ENCODE data around the gene ZDHHC12. TPM values are rescaled to one million over a fixed set of nuclear protein-coding genes. Genes with fewer than 3 reads are reported as not detected.
A peak's percentile ranks its signal among the peaks of the same experiment; 100 is the strongest.

The ZDHHC12 gene
- total and polyA plus RNA-seq, 2 of the 13 experiments (the other 11 are each of a cell fraction or from before 2014, with no cell fraction given), result 25.4 to 28.0 TPM

DNA sequence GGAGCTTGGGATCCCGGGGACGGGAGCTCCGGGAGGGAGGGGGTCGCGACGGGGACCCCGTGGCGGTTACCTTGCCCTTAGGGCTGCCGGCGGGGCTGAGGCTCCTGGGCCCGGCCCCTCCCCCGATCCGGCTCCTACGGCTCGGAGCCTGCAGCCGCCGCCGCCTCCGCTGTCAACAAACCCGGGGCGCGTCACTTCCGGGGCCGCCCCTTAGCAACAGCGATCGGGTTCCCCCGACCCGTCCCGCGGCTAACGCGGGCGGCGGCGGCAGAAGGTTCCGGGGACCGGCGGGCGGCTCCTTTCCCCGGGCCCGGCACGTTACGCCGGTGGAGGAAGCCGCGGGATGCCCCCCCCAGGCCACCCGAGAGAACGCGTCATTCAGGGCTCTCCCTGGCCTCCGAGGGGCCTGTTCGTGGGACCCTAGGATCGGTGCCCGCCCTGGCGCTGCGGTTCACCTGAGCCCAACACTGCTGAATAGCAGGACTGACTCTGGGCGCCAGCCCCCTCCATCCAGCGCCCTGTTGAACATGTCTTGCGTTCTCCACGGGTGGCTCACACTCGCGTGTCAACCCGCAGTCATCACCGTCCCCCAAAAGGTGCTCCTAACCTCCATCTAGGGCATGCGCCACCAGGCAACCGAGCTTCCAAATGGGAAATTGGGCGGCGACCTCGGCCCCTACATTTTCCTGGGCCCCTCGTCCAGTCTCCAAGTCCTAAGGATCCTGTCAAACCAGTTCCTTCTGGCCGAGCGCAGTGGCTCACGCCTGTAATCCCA lies 48.0 kb upstream of the ZDHHC12 start, which contains the start of gene ZER1:
TSS of gene ZER1 (minus strand) at position 183 of the 775 bp plus-strand sequence. CDS start 16,362 bp downstream, outside the sequence.
- ATAC-seq (peak; percentile 95), DNase-seq (ENCODE audit: low spot score) (peak; percentile 67), FAIRE-seq (no peak)
- no peaks in the 10 kb centered on the region for H3K36me3 ChIP-seq (replicated peaks in 1 of 2; ENCODE audit: control insufficient read depth in 1 of 2, insufficient read depth in 2 of 2, low read length in 2 of 2)
- BruUV-seq (replicated peaks), result TSS peak; percentile 89
- H4K20me1 ChIP-seq (ENCODE audit: insufficient read depth, low read length), result no peaks in the 10 kb centered on the region
- peak within 1 kb of the TSS; percentile 87 for H3K4me2 ChIP-seq (ENCODE audit: low read depth, low read length)
- no peaks in the 10 kb centered on the region; a peak in 1 of 5 replicates for H3K27me3 ChIP-seq (ENCODE audit: control insufficient read depth in 1 of 2, insufficient read depth in 2 of 2, low read length in 2 of 2)
- peak within 1 kb of the TSS; percentile 79 for H3K9ac ChIP-seq (ENCODE audit: insufficient read depth, low read depth, low read length)
- intact Hi-C loops (cut with micrococcal nuclease; ENCODE audit: unreplicated experiment), result loop anchor here (1.0 to 2.0 kb wide), 2 partner anchors 15 to 39 kb away; partner anchors contain the start of gene TBC1D13
- H3K27ac ChIP-seq (ENCODE audit: extremely low read length, insufficient read depth, low read length), result peak within 1 kb of the TSS; percentile 68
- POLR2A ChIA-PET, result interaction anchor here (1.0 to 1.6 kb wide), 7 partner anchors 9 to 136 kb away, joined by 3 to 7 read pairs (median 3); partner anchors contain the start of genes SPOUT1 and TBC1D13
- H2AFZ ChIP-seq (ENCODE audit: low read length), result peak within 1 kb of the TSS; percentile 60
- 37% methylated on average over 14 of the region's 72 CpGs for whole genome bisulfite sequencing (ENCODE audit: low lambda C conversion rate)
- in situ Hi-C loops (cut with HindIII; ENCODE audit: extremely low pct_ligation_motif_present, low pct_unique_long_range_greater_than_20kb), result no loop called here
- peak within 1 kb of the TSS; percentile 80 to 99 (median 96) for H3K4me3 ChIP-seq (replicated peaks in 1 of 3; ENCODE audit: insufficient read depth in 1 of 3, low read depth in 2 of 3, low read length in 3 of 3)
- no peaks in the 10 kb centered on the region for H3K9me3 ChIP-seq (ENCODE audit: low read length)
- peaks cover 16% of the 10 kb centered on the region for H3K79me2 ChIP-seq (ENCODE audit: insufficient read depth, low read length)
- H3K4me1 ChIP-seq (ENCODE audit: insufficient read depth, low read length), result peaks cover 19% of the 10 kb centered on the region
- CTCF ChIA-PET (ENCODE audit: low intra/inter-chr PET ratio, low total read pairs), result interaction anchor here (1.6 kb wide), 1 partner anchor 39 kb away, joined by 4 read pairs; no protein-coding TSS in a partner anchor
- TF ChIP-seq, protein P1, sequence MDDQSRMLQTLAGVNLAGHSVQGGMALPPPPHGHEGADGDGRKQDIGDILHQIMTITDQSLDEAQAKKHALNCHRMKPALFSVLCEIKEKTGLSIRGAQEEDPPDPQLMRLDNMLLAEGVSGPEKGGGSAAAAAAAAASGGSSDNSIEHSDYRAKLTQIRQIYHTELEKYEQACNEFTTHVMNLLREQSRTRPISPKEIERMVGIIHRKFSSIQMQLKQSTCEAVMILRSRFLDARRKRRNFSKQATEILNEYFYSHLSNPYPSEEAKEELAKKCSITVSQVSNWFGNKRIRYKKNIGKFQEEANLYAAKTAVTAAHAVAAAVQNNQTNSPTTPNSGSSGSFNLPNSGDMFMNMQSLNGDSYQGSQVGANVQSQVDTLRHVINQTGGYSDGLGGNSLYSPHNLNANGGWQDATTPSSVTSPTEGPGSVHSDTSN (CRISPR knock-in tag; IDR thresholded peaks at IDR 0.05; ENCODE audit: borderline replicate concordance), result no peak
- no peak for TF ChIP-seq MTA3 (CRISPR knock-in tag; IDR thresholded peaks at IDR 0.05)
- TF ChIP-seq GATAD2A (CRISPR knock-in tag; IDR thresholded peaks at IDR 0.05), result no peak
- TF ChIP-seq, protein P2, sequence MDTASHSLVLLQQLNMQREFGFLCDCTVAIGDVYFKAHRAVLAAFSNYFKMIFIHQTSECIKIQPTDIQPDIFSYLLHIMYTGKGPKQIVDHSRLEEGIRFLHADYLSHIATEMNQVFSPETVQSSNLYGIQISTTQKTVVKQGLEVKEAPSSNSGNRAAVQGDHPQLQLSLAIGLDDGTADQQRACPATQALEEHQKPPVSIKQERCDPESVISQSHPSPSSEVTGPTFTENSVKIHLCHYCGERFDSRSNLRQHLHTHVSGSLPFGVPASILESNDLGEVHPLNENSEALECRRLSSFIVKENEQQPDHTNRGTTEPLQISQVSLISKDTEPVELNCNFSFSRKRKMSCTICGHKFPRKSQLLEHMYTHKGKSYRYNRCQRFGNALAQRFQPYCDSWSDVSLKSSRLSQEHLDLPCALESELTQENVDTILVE (CRISPR knock-in tag; IDR thresholded peaks at IDR 0.05), result peak; percentile 99
- peak; percentile 94 for TF ChIP-seq SPEN (CRISPR knock-in tag; IDR thresholded peaks at IDR 0.05; ENCODE audit: low read depth)
- TF ChIP-seq EZH2 (conservative IDR thresholded peaks at IDR 0.05; ENCODE audit: low read depth, low read length), result no peak
- TF ChIP-seq, protein P3, sequence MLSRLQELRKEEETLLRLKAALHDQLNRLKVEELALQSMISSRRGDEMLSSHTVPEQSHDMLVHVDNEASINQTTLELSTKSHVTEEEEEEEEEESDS (CRISPR knock-in tag; IDR thresholded peaks at IDR 0.05; ENCODE audit: borderline replicate concordance), result 0 out of 2 replicates have a peak, but pooled peaks have one; percentile 82
- TF ChIP-seq KAT2B (IDR thresholded peaks at IDR 0.05; ENCODE audit: borderline replicate concordance, low read depth, low read length), result no peak
- TF ChIP-seq MAZ (IDR thresholded peaks at IDR 0.05; ENCODE audit: borderline replicate concordance, low read depth, low read length), result peak; percentile 77
- no peak; the same call in 1 of the 2 replicates for TF ChIP-seq MAZ (CRISPR knock-in tag; IDR thresholded peaks at IDR 0.05; ENCODE audit: low read depth)
- TF ChIP-seq, protein P4, sequence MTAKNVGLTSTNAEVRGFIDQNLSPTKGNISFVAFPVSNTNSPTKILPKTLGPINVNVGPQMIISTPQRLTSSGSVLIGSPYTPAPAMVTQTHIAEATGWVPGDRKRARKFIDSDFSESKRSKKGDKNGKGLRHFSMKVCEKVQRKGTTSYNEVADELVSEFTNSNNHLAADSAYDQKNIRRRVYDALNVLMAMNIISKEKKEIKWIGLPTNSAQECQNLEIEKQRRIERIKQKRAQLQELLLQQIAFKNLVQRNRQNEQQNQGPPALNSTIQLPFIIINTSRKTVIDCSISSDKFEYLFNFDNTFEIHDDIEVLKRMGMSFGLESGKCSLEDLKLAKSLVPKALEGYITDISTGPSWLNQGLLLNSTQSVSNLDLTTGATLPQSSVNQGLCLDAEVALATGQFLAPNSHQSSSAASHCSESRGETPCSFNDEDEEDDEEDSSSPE (CRISPR knock-in tag; IDR thresholded peaks at IDR 0.05), result peak; percentile 76
- no peak for TF ChIP-seq ZNF549 (CRISPR knock-in tag; IDR thresholded peaks at IDR 0.05)
- peak; percentile 95 for TF ChIP-seq ZNF792 (CRISPR knock-in tag; IDR thresholded peaks at IDR 0.05)
- no peak for TF ChIP-seq PTBP1 (IDR thresholded peaks at IDR 0.05; ENCODE audit: low read depth, low read length, poor library complexity, severe bottlenecking)
- peak; percentile 91 for TF ChIP-seq GABPA (IDR thresholded peaks at IDR 0.05; ENCODE audit: low read depth, low read length)
- peak; percentile 90 for TF ChIP-seq GABPA (CRISPR knock-in tag; IDR thresholded peaks at IDR 0.05; ENCODE audit: low read depth)
- TF ChIP-seq ZNF17 (CRISPR knock-in tag; IDR thresholded peaks at IDR 0.05), result no peak
- no peak; the same call in 1 of the 2 replicates for TF ChIP-seq SMAD1 (CRISPR knock-in tag; IDR thresholded peaks at IDR 0.05; ENCODE audit: borderline replicate concordance, low read depth)
- no peak for TF ChIP-seq ZNF660 (CRISPR knock-in tag; IDR thresholded peaks at IDR 0.05; ENCODE audit: borderline replicate concordance, low read depth)

Data from HepG2 (cell line).